Large intestine (tissue), 3 donors: ENCODE results near the gene LCK. TPM values are rescaled to one million over a fixed set of nuclear protein-coding genes. Genes with fewer than 3 reads are reported as not detected.

Experiments
- DNase-seq, 2 donors: peaks; one replicate each; pipeline versions ENCODE4 v3.0.0 to v3.0.0-alpha.2; 2013
- H3K27ac ChIP-seq: one replicate; pipeline ENCODE4 v1.5.1; 2013; ENCODE audit warnings: low read length
- H3K27me3 ChIP-seq: 2 replicates; pipeline ENCODE4 v1.6.1; 2013; ENCODE audit warnings: low read length; ENCODE audit not compliant: control insufficient read depth, insufficient read depth
- H3K36me3 ChIP-seq: 2 replicates; pipeline ENCODE4 v1.6.1; 2013; ENCODE audit warnings: low read length; ENCODE audit not compliant: control insufficient read depth, insufficient read depth
- H3K4me1 ChIP-seq: one replicate; pipeline ENCODE4 v1.6.1; 2013; ENCODE audit warnings: low read length; ENCODE audit not compliant: control insufficient read depth, insufficient read depth
- H3K4me3 ChIP-seq: one replicate; pipeline ENCODE4 v1.5.1; 2013; ENCODE audit warnings: low read length
- H3K9me3 ChIP-seq: one replicate; pipeline ENCODE4 v1.6.1; 2013; ENCODE audit warnings: mild to moderate bottlenecking, low read depth, low read length, moderate library complexity; ENCODE audit not compliant: control insufficient read depth
- WGBS: methylation state at CpG from one replicate; pipeline ENCODE4 v1.1.5; 2013; ENCODE audit warnings: low lambda C conversion rate; ENCODE audit not compliant: insufficient coverage; 5-methylcytosine and 5-hydroxymethylcytosine counted together
- polyA plus RNA-seq: library from polyadenylated mRNA; unstranded; fragments of 120-200 nt; gene quantifications from one replicate; pipeline ENCODE4 v1.2.1, GENCODE V29; 2013

LCK gene
- polyA plus RNA-seq, 1 donor: 4.2 TPM

DNA sequence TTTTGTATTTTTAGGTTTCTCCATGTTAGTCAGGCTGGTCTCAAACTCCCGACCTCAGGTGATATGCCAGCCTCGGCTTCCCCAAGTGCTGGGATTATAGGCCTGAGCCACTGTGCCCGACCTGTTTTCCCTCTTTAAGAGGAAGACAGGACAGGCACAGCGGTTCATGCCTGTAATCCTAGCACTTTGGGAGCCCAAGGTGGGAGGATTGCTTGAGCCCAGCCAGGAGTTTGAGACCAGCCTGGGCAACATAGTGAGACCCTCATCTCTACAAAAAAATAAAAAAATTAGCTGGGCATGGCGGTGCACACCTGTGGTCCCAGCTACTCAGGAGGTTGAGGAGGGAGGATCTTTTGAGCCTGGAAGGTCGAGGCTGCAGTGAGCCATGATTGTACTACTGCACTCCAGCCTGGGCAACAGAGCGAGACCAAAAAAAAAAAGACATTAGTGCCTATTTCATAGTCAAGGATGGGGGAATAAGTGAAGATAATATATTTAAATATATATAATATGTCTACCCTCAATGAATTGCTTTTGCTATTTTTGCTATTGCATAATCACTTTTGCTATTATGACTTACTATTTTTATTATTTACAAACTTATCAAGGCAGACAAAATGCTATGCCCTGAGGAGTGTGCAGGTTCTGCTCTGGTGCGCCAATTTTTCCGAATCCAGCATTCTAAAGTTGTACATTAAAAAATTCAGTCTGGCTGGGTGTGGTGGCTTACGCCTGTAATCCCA, 67.2 kb downstream of the LCK start:
- H3K27ac ChIP-seq: no peak overlapping the region
- H3K9me3 ChIP-seq: no peaks in the 10 kb centered on the region
- 100% methylated on average over 2 of the region's 10 CpGs for WGBS
- no peak overlapping the region for H3K4me3 ChIP-seq
- peaks cover 19% of the 10 kb centered on the region for H3K36me3 ChIP-seq
- DNase-seq: no peak
- no peaks in the 10 kb centered on the region for H3K27me3 ChIP-seq
- H3K4me1 ChIP-seq: peaks cover 21% of the 10 kb centered on the region

DNA sequence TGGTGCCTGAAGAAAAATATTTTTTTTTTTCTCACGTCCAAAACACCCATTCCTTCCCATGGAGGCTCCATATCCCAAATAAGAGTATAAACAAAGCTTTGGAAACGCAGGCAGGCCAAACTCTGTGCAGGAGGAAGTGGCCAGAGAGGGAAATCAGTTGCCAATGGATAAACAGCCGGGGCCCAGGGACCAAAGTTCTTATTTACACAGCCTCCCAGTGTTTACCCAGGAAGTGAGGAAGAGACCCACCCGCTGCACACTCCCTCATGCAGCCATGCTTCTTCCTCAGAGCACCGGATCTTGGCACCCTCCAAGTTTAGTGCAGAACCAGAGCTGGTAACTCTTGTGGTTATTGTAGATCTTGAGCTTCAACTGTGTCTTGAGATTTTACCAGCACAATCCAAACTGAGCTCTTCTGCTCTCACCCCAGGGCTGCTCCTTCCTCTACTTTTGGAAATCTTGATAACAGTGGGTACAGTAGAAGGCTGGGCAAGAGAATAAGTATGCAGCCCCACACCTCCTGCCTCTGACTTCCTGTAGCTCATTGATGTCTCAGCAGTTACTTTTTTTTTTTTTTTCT, 70.7 kb downstream of the LCK start:
- Histone ChIP-seq H3K4me3 (no peak overlapping the region), H3K4me1 (peaks cover 21% of the 10 kb centered on the region), H3K36me3 (peaks cover 31% of the 10 kb centered on the region), H3K9me3 (no peaks in the 10 kb centered on the region), H3K27ac (peak overlapping the region; percentile 97), H3K27me3 (no peaks in the 10 kb centered on the region)
- peak; percentile 77 to 95 for DNase-seq
- WGBS: 0% methylated on average over 1 of the region's 5 CpGs

DNA sequence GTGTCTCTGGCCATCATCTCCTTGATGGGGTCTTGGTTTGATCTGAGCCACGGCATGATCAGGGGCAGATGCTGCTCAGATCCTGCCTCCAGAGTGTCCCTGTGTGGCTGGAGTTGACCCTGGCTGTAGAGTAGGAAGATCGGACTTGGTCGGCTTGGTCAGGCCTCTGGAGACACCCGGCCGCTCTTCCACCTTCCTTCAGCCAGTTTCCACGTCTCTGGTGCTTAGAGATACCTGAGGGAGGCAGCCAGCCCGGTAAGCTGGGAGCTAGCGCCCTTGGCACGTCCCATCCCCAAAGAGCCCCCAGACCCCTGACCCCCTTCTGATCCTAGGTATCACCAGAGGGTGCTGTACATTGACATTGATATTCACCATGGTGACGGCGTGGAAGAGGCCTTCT, 76.1 kb downstream of the LCK start:
- H3K4me3 ChIP-seq: no peak overlapping the region
- peaks cover 71% of the 10 kb centered on the region for H3K36me3 ChIP-seq
- no peak for DNase-seq
- no CpG with 5 or more reads among the region's 11 CpGs for WGBS
- H3K4me1 ChIP-seq: peaks cover 9% of the 10 kb centered on the region
- no peak overlapping the region for H3K27ac ChIP-seq
- H3K9me3 ChIP-seq: no peaks in the 10 kb centered on the region
- no peaks in the 10 kb centered on the region for H3K27me3 ChIP-seq

- H3K9me3 ChIP-seq: no peaks in the 10 kb centered on the region
- H3K27me3 ChIP-seq: no peaks in the 10 kb centered on the region
- no peak overlapping the region for H3K27ac ChIP-seq
- H3K36me3 ChIP-seq: peaks cover 84% of the 10 kb centered on the region
- 100% methylated on average over 1 of the region's 4 CpGs for WGBS
- peaks cover 15% of the 10 kb centered on the region for H3K4me1 ChIP-seq
- no peak overlapping the region for H3K4me3 ChIP-seq
- no peak for DNase-seq
Observed at GRCh38 chr1:32329931-32330466, 78.9 kb downstream of the LCK start.

DNA sequence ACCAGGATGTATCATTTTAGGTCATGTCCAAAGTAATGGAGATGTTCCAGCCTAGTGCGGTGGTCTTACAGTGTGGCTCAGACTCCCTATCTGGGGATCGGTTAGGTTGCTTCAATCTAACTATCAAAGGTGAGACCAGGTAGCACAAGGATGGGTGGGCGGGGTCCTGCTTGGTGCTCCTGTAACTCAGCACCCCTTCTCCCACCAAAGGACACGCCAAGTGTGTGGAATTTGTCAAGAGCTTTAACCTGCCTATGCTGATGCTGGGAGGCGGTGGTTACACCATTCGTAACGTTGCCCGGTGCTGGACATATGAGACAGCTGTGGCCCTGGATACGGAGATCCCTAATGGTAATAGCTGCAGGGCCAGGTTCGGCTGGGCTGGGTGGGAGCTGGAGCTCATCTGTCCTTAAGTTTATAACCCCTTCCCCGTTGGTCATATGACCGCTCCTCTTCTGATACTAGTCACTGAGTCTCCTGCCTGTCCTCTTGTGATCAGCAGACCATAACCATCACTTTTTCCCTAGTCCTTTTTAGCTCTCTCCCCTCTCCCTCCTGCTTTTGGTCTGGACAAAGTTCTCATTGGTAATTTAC, 79.6 kb downstream of the LCK start:
- WGBS: 47% methylated on average over 2 of the region's 12 CpGs
- Histone ChIP-seq H3K4me1 (peaks cover 15% of the 10 kb centered on the region), H3K9me3 (no peaks in the 10 kb centered on the region), H3K4me3 (no peak overlapping the region), H3K36me3 (peaks cover 81% of the 10 kb centered on the region), H3K27ac (no peak overlapping the region), H3K27me3 (no peaks in the 10 kb centered on the region)
- no peak for DNase-seq

- Histone ChIP-seq H3K9me3 (no peaks in the 10 kb centered on the region), H3K27ac (no peak overlapping the region), H3K36me3 (peaks cover 79% of the 10 kb centered on the region), H3K27me3 (no peaks in the 10 kb centered on the region), H3K4me1 (peaks cover 17% of the 10 kb centered on the region), H3K4me3 (no peak overlapping the region)
- DNase-seq: no peak
- WGBS: no CpG with 5 or more reads among the region's 12 CpGs
Observed at GRCh38 chr1:32331549-32331948, 80.5 kb downstream of the LCK start.

DNA sequence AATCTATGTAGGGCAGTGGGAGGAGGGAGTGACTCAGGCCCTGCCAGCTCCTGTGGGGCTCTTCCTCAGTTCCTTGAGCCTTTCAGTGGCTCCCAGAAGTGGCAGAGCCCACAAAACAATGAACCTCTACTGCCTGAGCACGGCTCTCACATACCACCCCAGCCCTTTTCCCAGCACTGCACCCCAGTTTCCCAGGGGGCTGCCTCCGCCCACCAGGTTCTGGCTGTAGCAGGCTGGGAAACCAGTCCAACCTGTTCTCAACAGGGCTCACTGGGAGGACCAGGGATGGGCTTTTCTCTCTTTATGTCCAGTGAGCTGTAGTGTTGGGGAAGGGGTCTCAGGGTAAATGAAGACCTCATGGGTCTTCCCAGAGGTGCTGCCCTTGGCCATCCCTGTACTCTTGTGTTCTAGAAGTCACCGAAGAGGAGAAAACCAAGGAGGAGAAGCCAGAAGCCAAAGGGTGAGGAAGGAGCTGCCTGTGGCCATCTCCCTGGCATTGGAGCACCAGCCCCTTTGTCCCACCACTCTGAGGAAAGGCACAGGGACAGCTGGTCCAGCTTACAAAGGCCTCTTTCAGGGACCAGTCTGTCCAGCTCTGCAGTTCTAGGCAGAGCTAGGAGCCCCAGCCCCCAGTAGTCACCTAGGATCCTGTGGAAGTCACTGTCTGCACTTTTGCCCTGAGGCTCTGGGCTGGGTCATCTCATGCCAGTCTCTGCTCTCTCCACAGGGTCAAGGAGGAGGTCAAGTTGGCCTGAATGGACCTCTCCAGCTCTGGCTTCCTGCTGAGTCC, 81.4 kb downstream of the LCK start:
- no CpG with 5 or more reads among the region's 3 CpGs for WGBS
- Histone ChIP-seq H3K36me3 (peaks cover 71% of the 10 kb centered on the region), H3K27ac (no peak overlapping the region)

DNA sequence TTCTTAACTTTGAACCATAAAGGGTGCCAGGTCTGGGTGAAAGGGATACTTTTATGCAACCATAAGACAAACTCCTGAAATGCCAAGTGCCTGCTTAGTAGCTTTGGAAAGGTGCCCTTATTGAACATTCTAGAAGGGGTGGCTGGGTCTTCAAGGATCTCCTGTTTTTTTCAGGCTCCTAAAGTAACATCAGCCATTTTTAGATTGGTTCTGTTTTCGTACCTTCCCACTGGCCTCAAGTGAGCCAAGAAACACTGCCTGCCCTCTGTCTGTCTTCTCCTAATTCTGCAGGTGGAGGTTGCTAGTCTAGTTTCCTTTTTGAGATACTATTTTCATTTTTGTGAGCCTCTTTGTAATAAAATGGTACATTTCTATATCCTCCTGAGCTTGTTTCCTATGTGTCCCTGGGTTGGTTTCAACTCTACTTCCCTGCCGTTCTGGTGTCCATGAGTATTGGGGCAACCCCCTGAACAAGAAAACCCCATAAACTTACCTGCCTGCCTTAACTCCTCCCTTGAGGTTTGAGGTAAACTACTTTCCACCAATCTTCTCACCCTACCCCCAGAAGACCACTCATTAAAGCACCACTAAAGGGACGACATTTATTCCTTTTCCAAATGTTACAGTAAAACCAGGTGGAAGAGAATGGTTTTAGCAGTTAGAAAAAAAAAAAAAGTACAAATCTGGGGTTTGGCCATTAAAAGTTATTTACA, 82.3 kb downstream of the LCK start:
- DNase-seq: no peak
- peaks cover 27% of the 10 kb centered on the region for H3K4me1 ChIP-seq
- no peak overlapping the region for H3K4me3 ChIP-seq
- no peaks in the 10 kb centered on the region for H3K27me3 ChIP-seq
- H3K36me3 ChIP-seq: peaks cover 62% of the 10 kb centered on the region
- no peak overlapping the region for H3K27ac ChIP-seq
- WGBS: no CpG with 5 or more reads among the region's 3 CpGs
- no peaks in the 10 kb centered on the region for H3K9me3 ChIP-seq

More for the DNA sequence above, 81.4 kb downstream of the LCK start:
- H3K9me3 ChIP-seq: no peaks in the 10 kb centered on the region
- DNase-seq: peak; percentile 29 to 57
- peaks cover 20% of the 10 kb centered on the region for H3K4me1 ChIP-seq
- H3K27me3 ChIP-seq: no peaks in the 10 kb centered on the region
- no peak overlapping the region for H3K4me3 ChIP-seq

- no CpG with 5 or more reads among the region's 9 CpGs for WGBS
- H3K36me3 ChIP-seq: peaks cover 52% of the 10 kb centered on the region
- peak in 1 of 2 donors; percentile 41 for DNase-seq
- H3K9me3 ChIP-seq: no peaks in the 10 kb centered on the region
- peak overlapping the region; percentile 36 for H3K27ac ChIP-seq
- H3K4me1 ChIP-seq: peaks cover 34% of the 10 kb centered on the region
- peak overlapping the region; percentile 71 for H3K4me3 ChIP-seq
- H3K27me3 ChIP-seq: no peaks in the 10 kb centered on the region
Observed at GRCh38 chr1:32334274-32334861, 83.3 kb downstream of the LCK start.
